ENCODE results near the gene VTCN1.
"Not testable (repeated sequence)": the region's sequence is repeated elsewhere in the genome, so short reads cannot be mapped to it uniquely, and the experiment has no call there.

DNA sequence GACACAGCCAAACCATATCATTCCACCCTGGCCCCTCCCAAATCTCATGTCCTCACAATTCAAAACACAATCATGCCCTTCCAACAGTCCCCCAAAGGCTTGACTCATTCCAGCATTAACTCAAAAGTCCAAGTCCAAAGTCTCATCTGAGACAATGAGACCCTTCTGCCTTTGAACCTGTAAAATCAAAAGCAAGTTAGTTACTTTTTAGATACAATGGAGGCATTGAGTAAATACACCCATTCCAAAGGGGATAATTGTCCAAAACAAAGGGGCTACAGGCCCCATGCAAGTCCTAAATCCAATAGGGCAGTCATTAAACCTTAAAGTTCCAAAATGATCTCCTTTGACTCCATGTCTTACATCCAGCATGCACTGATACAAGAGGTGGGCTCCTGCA is 47.3 kb upstream of the VTCN1 start:
- TF ChIP-seq, protein P1, sequence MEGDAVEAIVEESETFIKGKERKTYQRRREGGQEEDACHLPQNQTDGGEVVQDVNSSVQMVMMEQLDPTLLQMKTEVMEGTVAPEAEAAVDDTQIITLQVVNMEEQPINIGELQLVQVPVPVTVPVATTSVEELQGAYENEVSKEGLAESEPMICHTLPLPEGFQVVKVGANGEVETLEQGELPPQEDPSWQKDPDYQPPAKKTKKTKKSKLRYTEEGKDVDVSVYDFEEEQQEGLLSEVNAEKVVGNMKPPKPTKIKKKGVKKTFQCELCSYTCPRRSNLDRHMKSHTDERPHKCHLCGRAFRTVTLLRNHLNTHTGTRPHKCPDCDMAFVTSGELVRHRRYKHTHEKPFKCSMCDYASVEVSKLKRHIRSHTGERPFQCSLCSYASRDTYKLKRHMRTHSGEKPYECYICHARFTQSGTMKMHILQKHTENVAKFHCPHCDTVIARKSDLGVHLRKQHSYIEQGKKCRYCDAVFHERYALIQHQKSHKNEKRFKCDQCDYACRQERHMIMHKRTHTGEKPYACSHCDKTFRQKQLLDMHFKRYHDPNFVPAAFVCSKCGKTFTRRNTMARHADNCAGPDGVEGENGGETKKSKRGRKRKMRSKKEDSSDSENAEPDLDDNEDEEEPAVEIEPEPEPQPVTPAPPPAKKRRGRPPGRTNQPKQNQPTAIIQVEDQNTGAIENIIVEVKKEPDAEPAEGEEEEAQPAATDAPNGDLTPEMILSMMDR (IDR thresholded peaks at IDR 0.05; ENCODE audit: poor library complexity), result not testable (repeated sequence)
- not testable (repeated sequence) for TF ChIP-seq EZH2 (IDR thresholded peaks at IDR 0.05; ENCODE audit: borderline replicate concordance); EZH2phosphoT487 (IDR thresholded peaks at IDR 0.05; ENCODE audit: low read depth, severe bottlenecking, unreplicated experiment)

Measured in hepatocyte (in vitro differentiated cells).